ENCODE data around the gene SPTLC1. TPM values are rescaled to one million over a fixed set of nuclear protein-coding genes. Genes with fewer than 3 reads are reported as not detected.

SPTLC1 gene
- total and polyA plus RNA-seq, 2 of the 13 experiments (the other 11 are each of a cell fraction or from before 2014, with no cell fraction given), result 56.2 to 72.5 TPM

- TF ChIP-seq PBX3 (CRISPR knock-in tag; IDR thresholded peaks at IDR 0.05; ENCODE audit: borderline replicate concordance), result no peak
- no peak for TF ChIP-seq REXO4 (CRISPR knock-in tag; IDR thresholded peaks at IDR 0.05; ENCODE audit: borderline replicate concordance)
- peak; percentile 63; the same call in 1 of the 2 replicates for TF ChIP-seq TFAP4 (IDR thresholded peaks at IDR 0.05; ENCODE audit: borderline replicate concordance, low read depth)
- no peak for TF ChIP-seq ZNF33B (CRISPR knock-in tag; IDR thresholded peaks at IDR 0.05)
- no peak for TF ChIP-seq REST (IDR thresholded peaks at IDR 0.05; ENCODE audit: borderline replicate concordance in 1 of 2, low read depth in 1 of 2, low read length in 2 of 2)
- TF ChIP-seq HNRNPK (IDR thresholded peaks at IDR 0.05; ENCODE audit: low read depth, low read length, poor library complexity, severe bottlenecking), result no peak
- TF ChIP-seq ZNF318 (CRISPR knock-in tag; IDR thresholded peaks at IDR 0.05), result 0 out of 2 replicates have a peak, but pooled peaks have one; percentile 58
- TF ChIP-seq MAFK (conservative IDR thresholded peaks at IDR 0.05 in 1 of 2, IDR thresholded peaks at IDR 0.05 in 1 of 2; ENCODE audit: low read length in 2 of 2), result no peak
- TF ChIP-seq ZNF335 (CRISPR knock-in tag; IDR thresholded peaks at IDR 0.05), result 0 out of 2 replicates have a peak, but pooled peaks have one; percentile 51
- peak; percentile 30; the same call in 1 of the 2 replicates for TF ChIP-seq HINFP (CRISPR knock-in tag; IDR thresholded peaks at IDR 0.05; ENCODE audit: low read depth)
- peak; percentile 91 for TF ChIP-seq RBFOX2 (IDR thresholded peaks at IDR 0.05; ENCODE audit: low read depth, low read length)
Measured at GRCh38 chr9:92115071-92115858, at the start of gene SPTLC1 (continued).
